Liver (tissue), 9 donors: ENCODE results near the gene ZNF217. TPM values are rescaled to one million over a fixed set of nuclear protein-coding genes. Genes with fewer than 3 reads are reported as not detected.
"Not testable (repeated sequence)": the region's sequence is repeated elsewhere in the genome, so short reads cannot be mapped to it uniquely, and the experiment has no call there.

Experiments used
- DNase-seq: peaks from one replicate; pipeline ENCODE4 v3.0.0-alpha.2; 2017; ENCODE audit warnings: low spot score
- H3K27ac ChIP-seq, 2 donors: one replicate each; pipeline ENCODE4 v1.7.0; 2013; ENCODE audit warnings: inconsistent platforms in 2 of 2, low read length in 2 of 2, control low read depth in 1 of 2, low read depth in 1 of 2, mild to moderate bottlenecking in 1 of 2
- H3K27me3 ChIP-seq, 4 donors: one replicate each; pipeline versions ENCODE4 v1.6.1 to v1.7.0; 2013; ENCODE audit warnings: low read length in 3 of 4, inconsistent platforms in 1 of 4, mild to moderate bottlenecking in 1 of 4, moderate library complexity in 1 of 4; ENCODE audit not compliant: control insufficient read depth in 4 of 4, insufficient read depth in 4 of 4
- H3K36me3 ChIP-seq, 4 donors: one replicate each; pipeline versions ENCODE4 v1.6.1 to v1.7.0; 2013; ENCODE audit warnings: low read length in 3 of 4, mild to moderate bottlenecking in 3 of 4, low read depth in 1 of 4, moderate library complexity in 1 of 4; ENCODE audit not compliant: control insufficient read depth in 4 of 4, insufficient read depth in 3 of 4
- H3K4me1 ChIP-seq, 4 donors: one replicate each; pipeline versions ENCODE4 v1.6.1 to v1.7.0; 2013; ENCODE audit warnings: low read length in 3 of 4, mild to moderate bottlenecking in 3 of 4, moderate library complexity in 1 of 4; ENCODE audit not compliant: control insufficient read depth in 4 of 4, insufficient read depth in 4 of 4
- H3K4me3 ChIP-seq, 3 donors: one replicate each; pipeline versions ENCODE4 v1.6.1 to v1.7.0; 2013; ENCODE audit warnings: low read length in 3 of 3, control low read depth in 1 of 3, low read depth in 1 of 3, mild to moderate bottlenecking in 1 of 3
- H3K9ac ChIP-seq, 2 donors: one replicate each; pipeline ENCODE4 v1.7.0; 2013; ENCODE audit warnings: low read length in 2 of 2, mild to moderate bottlenecking in 2 of 2, moderate library complexity in 2 of 2, control low read depth in 1 of 2, low read depth in 1 of 2
- H3K9me3 ChIP-seq, 4 donors: one replicate each; pipeline versions ENCODE4 v1.6.1 to v1.7.0; 2013; ENCODE audit warnings: low read length in 3 of 4; ENCODE audit not compliant: control insufficient read depth in 4 of 4
- ATF3 ChIP-seq: IDR thresholded peaks from 2 replicates; pipeline ENCODE4 v1.6.1; 2016; ENCODE audit warnings: antibody characterized with exemption
- CTCF ChIP-seq: fragments of 150-350 bp; IDR thresholded peaks from 2 replicates; pipeline ENCODE4 v1.5.1; 2017; ENCODE audit warnings: improper control_type of control experiment, low read depth, low read length; ENCODE audit not compliant: missing input control
- EGR1 ChIP-seq, 2 donors: IDR thresholded peaks; 2 replicates each; pipeline ENCODE4 v1.6.1; 2016 to 2018; ENCODE audit warnings: antibody characterized with exemption in 2 of 2, low read depth in 2 of 2
- FOXA1 ChIP-seq: IDR thresholded peaks from 2 replicates; pipeline ENCODE4 v1.6.1; 2016; ENCODE audit warnings: antibody characterized with exemption
- FOXA2 ChIP-seq: IDR thresholded peaks from 2 replicates; pipeline ENCODE4 v1.6.1; 2016; ENCODE audit warnings: antibody characterized with exemption
- GABPA ChIP-seq, 2 donors: IDR thresholded peaks in 1 of 2; conservative IDR thresholded peaks in 1 of 2; 2 replicates each; pipeline ENCODE4 v1.6.1; 2016; ENCODE audit warnings: antibody characterized with exemption in 2 of 2, mild to moderate bottlenecking in 1 of 2, moderate library complexity in 1 of 2
- HNF4A ChIP-seq, 2 donors: conservative IDR thresholded peaks; 2 replicates each; pipeline ENCODE4 v1.6.1; 2016; ENCODE audit warnings: antibody characterized with exemption in 2 of 2, mild to moderate bottlenecking in 2 of 2
- HNF4G ChIP-seq: IDR thresholded peaks from 2 replicates; pipeline ENCODE4 v1.6.1; 2016; ENCODE audit warnings: antibody characterized with exemption
- JUND ChIP-seq, 2 donors: IDR thresholded peaks; 2 replicates each; pipeline ENCODE4 v1.6.1; 2016; ENCODE audit warnings: antibody characterized with exemption in 2 of 2
- MAX ChIP-seq: IDR thresholded peaks from 2 replicates; pipeline ENCODE4 v1.6.1; 2016; ENCODE audit warnings: antibody characterized with exemption
- NR2F2 ChIP-seq: IDR thresholded peaks from 2 replicates; pipeline ENCODE4 v1.6.1; 2016; ENCODE audit warnings: antibody characterized with exemption
- RAD21 ChIP-seq, 2 donors: IDR thresholded peaks; 2 replicates each; pipeline ENCODE4 v1.6.1; 2016; ENCODE audit warnings: antibody characterized with exemption in 2 of 2, mild to moderate bottlenecking in 2 of 2
- REST ChIP-seq: IDR thresholded peaks from 2 replicates; pipeline ENCODE4 v1.6.1; 2016; ENCODE audit warnings: antibody characterized with exemption, mild to moderate bottlenecking
- RXRA ChIP-seq, 2 donors: IDR thresholded peaks; 2 replicates each; pipeline ENCODE4 v1.6.1; 2017 to 2018; ENCODE audit warnings: antibody characterized with exemption in 2 of 2, mild to moderate bottlenecking in 1 of 2
- SP1 ChIP-seq: IDR thresholded peaks from 2 replicates; pipeline ENCODE4 v1.6.1; 2018; ENCODE audit warnings: antibody characterized with exemption, mild to moderate bottlenecking
- TAF1 ChIP-seq: conservative IDR thresholded peaks from 2 replicates; pipeline ENCODE4 v1.6.1; 2016; ENCODE audit warnings: antibody characterized with exemption, mild to moderate bottlenecking
- YY1 ChIP-seq: IDR thresholded peaks from 2 replicates; pipeline ENCODE4 v1.6.1; 2016; ENCODE audit warnings: antibody characterized with exemption, mild to moderate bottlenecking
- ZBTB33 ChIP-seq: IDR thresholded peaks from 2 replicates; pipeline ENCODE4 v1.6.1; 2016; ENCODE audit warnings: antibody characterized with exemption
- WGBS: extraction: QIAGEN DNeasy Blood & Tissue Kit; methylation state at CpG from one replicate; pipeline ENCODE4 v1.1.7; 2013; 5-methylcytosine and 5-hydroxymethylcytosine counted together
- polyA plus RNA-seq, 2 donors: library from polyadenylated mRNA; stranded (reverse) in 1 of 2; unstranded in 1 of 2; fragments of 200-250 nt in 1 of 2; fragments of >200 nt in 1 of 2; fragmentation: Nextera tagmentation in 1 of 2; extraction: Ambion mirVana in 1 of 2; gene quantifications; one replicate each; pipeline versions ENCODE4 v1.2.1 to v1.2.3, GENCODE V29; 2013 to 2015
- total RNA-seq, 2 donors: library from RNA; depleted of rRNA; stranded (reverse); fragments of >200 nt; gene quantifications; one replicate each; pipeline ENCODE4 v1.2.3, GENCODE V29; 2014
- donor health status: healthy.
- donor health status: healthy.
- donor health status: healthy.
- donor health status: healthy.
- donor health status: healthy.

Gene ZNF217
- total and polyA plus RNA-seq, 4 donors = 4.2 to 16.3 (median 11.2) TPM

- peak; percentile 39 to 42 for TF ChIP-seq HNF4A (conservative IDR thresholded peaks at IDR 0.05)
- no peak for TF ChIP-seq NR2F2
- no peak for TF ChIP-seq CTCF
- no peak for TF ChIP-seq HNF4G
- TF ChIP-seq RAD21 (IDR thresholded peaks at IDR 0.05) = peak; percentile 45 to 48
- TF ChIP-seq ZBTB33 = peak; percentile 45
- peak; percentile 65 for TF ChIP-seq REST
- no peak for TF ChIP-seq FOXA1
- TF ChIP-seq ATF3 = peak; percentile 96
- peak; percentile 33 to 62 for TF ChIP-seq RXRA (IDR thresholded peaks at IDR 0.05)
- no peak for TF ChIP-seq MAX
- peak; percentile 66 for TF ChIP-seq YY1
- TF ChIP-seq FOXA2 = no peak
- no peak for TF ChIP-seq GABPA (IDR thresholded peaks at IDR 0.05 in 1 of 2, conservative IDR thresholded peaks at IDR 0.05 in 1 of 2)
- TF ChIP-seq EGR1 (IDR thresholded peaks at IDR 0.05; ENCODE audit: low read depth in 2 of 2) = peak in 1 of 2 donors; percentile 90
- TF ChIP-seq TAF1 = peak; percentile 12
- TF ChIP-seq SP1 = peak; percentile 62
- TF ChIP-seq JUND (IDR thresholded peaks at IDR 0.05) = peak; percentile 99 to 100
- Histone ChIP-seq H3K9ac (peak overlapping the region in 1 of 2 donors; percentile 61), H3K4me1 (peaks cover 5 to 24% (median 17%) of the 10 kb centered on the region in 4 donors), H3K9me3 (no peaks in the 10 kb centered on the region), H3K27ac (peak overlapping the region; percentile 91 to 96), H3K4me3 (no peak overlapping the region), H3K36me3 (no peaks in the 10 kb centered on the region), H3K27me3 (no peaks in the 10 kb centered on the region)
- WGBS = 19% methylated on average over 9 of the region's 9 CpGs
- peak; percentile 57 for DNase-seq
Observed at GRCh38 chr20:53621482-53622246, 28.0 kb upstream of the ZNF217 start.

- H3K9me3 ChIP-seq, H3K27ac ChIP-seq, H3K36me3 ChIP-seq, H3K27me3 ChIP-seq, DNase-seq, H3K9ac ChIP-seq, H3K4me3 ChIP-seq: not testable (repeated sequence)
- H3K4me1 ChIP-seq = peaks cover 0 to 21% (median 17%) of the 10 kb centered on the region in 4 donors
- WGBS = 93% methylated on average over 12 of the region's 12 CpGs
Observed at GRCh38 chr20:53618490-53619000, 24.9 kb upstream of the ZNF217 start.
